Glutamatergic neuron (in vitro differentiated cells): ENCODE results near the gene ARHGAP9. TPM values are rescaled to one million over a fixed set of nuclear protein-coding genes. Genes with fewer than 3 reads are reported as not detected.

Experiments used
- DNase-seq: peaks from one replicate; pipeline ENCODE4 v3.0.0; 2022
- H3K27ac Mint-ChIP-seq: one replicate; pipeline ENCODE4 v1.8.0; 2020; ENCODE audit warnings: mild to moderate bottlenecking, mixed read lengths, inconsistent platforms; ENCODE audit not compliant: unreplicated experiment
- H3K27me3 Mint-ChIP-seq: one replicate; pipeline ENCODE4 v1.8.0; 2020; ENCODE audit warnings: mild to moderate bottlenecking, moderate library complexity, mixed read lengths, inconsistent platforms; ENCODE audit not compliant: unreplicated experiment
- H3K36me3 Mint-ChIP-seq: one replicate; pipeline ENCODE4 v1.8.0; 2020; ENCODE audit warnings: mild to moderate bottlenecking, mixed read lengths, inconsistent platforms; ENCODE audit not compliant: unreplicated experiment
- H3K4me1 Mint-ChIP-seq: one replicate; pipeline ENCODE4 v1.8.0; 2020; ENCODE audit warnings: mild to moderate bottlenecking, low read depth, mixed read lengths, inconsistent platforms; ENCODE audit not compliant: unreplicated experiment
- H3K4me3 Mint-ChIP-seq: one replicate; pipeline ENCODE4 v1.8.0; 2020; ENCODE audit warnings: mild to moderate bottlenecking, mixed read lengths, inconsistent platforms; ENCODE audit not compliant: unreplicated experiment
- H3K9me3 Mint-ChIP-seq: one replicate; pipeline ENCODE4 v1.8.0; 2020; ENCODE audit warnings: mild to moderate bottlenecking, moderate library complexity, mixed read lengths, inconsistent platforms; ENCODE audit not compliant: unreplicated experiment
- CTCF ChIP-seq: fragments of 200-600 bp; sonication (generic); IDR thresholded peaks from one replicate; pipeline ENCODE4 v1.5.0; 2021; ENCODE audit not compliant: partially characterized antibody, unreplicated experiment
- total RNA-seq: library from RNA; stranded (reverse); fragmentation: NEBNext Ultra II Directional; extraction: Animal tissue kit (Norgen Biotek cat#: 25700); gene quantifications from one replicate; pipeline ENCODE4 v1.2.1, GENCODE V29; 2021; ENCODE audit not compliant: unreplicated experiment

Gene ARHGAP9
- total RNA-seq, 1 donor from 2014 or later: 52.0 TPM

GRCh38 chr12:57472391-57472790, 7.3 kb downstream of the ARHGAP9 start:
- Mint-ChIP-seq H3K36me3 (peaks cover 31% of the 10 kb centered on the region), H3K4me3 (no peak overlapping the region), H3K4me1 (no peaks in the 10 kb centered on the region), H3K27me3 (peaks cover 13% of the 10 kb centered on the region), H3K9me3 (peaks cover 3% of the 10 kb centered on the region), H3K27ac (no peak overlapping the region)
- TF ChIP-seq CTCF: no peak
- no peak for DNase-seq

- Mint-ChIP-seq H3K27me3 (peaks cover 10% of the 10 kb centered on the region), H3K4me3 (no peak overlapping the region), H3K27ac (no peak overlapping the region), H3K4me1 (no peaks in the 10 kb centered on the region), H3K9me3 (peaks cover 8% of the 10 kb centered on the region), H3K36me3 (peaks cover 29% of the 10 kb centered on the region)
- DNase-seq: no peak
- TF ChIP-seq CTCF: no peak
These were observed 8.0 kb downstream of the ARHGAP9 start for GRCh38 chr12:57471661-57472060.

- TF ChIP-seq CTCF: no peak
- peaks cover 26% of the 10 kb centered on the region for H3K36me3 Mint-ChIP-seq
- peaks cover 9% of the 10 kb centered on the region for H3K27me3 Mint-ChIP-seq
- H3K4me1 Mint-ChIP-seq: no peaks in the 10 kb centered on the region
- peaks cover 8% of the 10 kb centered on the region for H3K9me3 Mint-ChIP-seq
- no peak for DNase-seq
- H3K4me3 Mint-ChIP-seq: no peak overlapping the region
- no peak overlapping the region for H3K27ac Mint-ChIP-seq
These were observed 8.6 kb downstream of the ARHGAP9 start for GRCh38 chr12:57470970-57471656.

- H3K27ac Mint-ChIP-seq: no peak overlapping the region
- no peak for DNase-seq
- no peak overlapping the region for H3K4me3 Mint-ChIP-seq
- no peaks in the 10 kb centered on the region for H3K4me1 Mint-ChIP-seq
- no peak for TF ChIP-seq CTCF
- H3K9me3 Mint-ChIP-seq: peaks cover 8% of the 10 kb centered on the region
- peaks cover 10% of the 10 kb centered on the region for H3K27me3 Mint-ChIP-seq
- peaks cover 26% of the 10 kb centered on the region for H3K36me3 Mint-ChIP-seq
These were observed 9.2 kb downstream of the ARHGAP9 start for GRCh38 chr12:57470286-57470969.
